KG1 (cell line): ENCODE data around the gene KRTAP1-5.
"Not testable (repeated sequence)": the region's sequence is repeated elsewhere in the genome, so short reads cannot be mapped to it uniquely, and the experiment has no call there.

Source experiments
- DNase-seq: peaks from one replicate; lab custom pipeline; 2025; lab: John Stamatoyannopoulos, UW

The KRTAP1-5 gene

DNA sequence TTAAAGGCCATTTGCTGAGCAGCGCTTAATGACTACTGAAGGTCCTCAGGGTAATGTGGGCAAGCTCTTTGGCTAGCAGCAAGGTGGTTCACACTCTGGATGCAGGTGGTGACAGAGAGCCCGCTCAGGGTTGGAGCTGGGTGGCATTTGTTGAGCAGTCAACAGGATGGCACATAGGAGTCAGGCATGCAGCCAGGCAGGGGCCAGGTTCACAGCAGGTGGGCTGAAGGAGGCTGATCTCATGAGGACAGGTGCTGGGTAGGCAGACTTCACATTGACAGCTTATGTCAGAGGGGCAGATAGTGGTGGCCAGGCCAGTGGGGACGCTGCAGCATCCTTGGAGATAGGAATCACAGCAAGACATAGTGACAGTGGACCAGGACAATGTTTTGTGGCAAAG is 22.6 kb downstream of the KRTAP1-5 start:
- no peak for DNase-seq

DNA sequence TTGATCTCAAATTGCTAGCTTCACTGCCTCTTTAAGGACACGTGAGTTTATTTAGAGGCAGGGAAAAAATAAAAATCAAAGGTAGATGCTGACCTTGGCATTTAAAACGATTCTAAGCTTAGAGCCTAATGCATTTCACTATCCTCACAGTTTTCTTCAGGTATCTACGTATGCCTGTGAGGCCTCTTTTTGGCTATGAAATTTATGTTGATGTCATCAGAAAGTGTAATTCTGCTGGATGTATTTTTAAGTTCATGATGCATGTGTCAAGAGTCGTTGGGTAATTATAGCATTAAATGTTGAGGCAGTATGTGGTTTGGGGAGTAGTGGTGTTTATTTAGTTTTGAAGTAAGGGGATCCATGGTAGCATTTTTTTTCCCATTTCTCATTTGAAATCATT is 23.1 kb downstream of the KRTAP1-5 start:
- DNase-seq = no peak

DNA sequence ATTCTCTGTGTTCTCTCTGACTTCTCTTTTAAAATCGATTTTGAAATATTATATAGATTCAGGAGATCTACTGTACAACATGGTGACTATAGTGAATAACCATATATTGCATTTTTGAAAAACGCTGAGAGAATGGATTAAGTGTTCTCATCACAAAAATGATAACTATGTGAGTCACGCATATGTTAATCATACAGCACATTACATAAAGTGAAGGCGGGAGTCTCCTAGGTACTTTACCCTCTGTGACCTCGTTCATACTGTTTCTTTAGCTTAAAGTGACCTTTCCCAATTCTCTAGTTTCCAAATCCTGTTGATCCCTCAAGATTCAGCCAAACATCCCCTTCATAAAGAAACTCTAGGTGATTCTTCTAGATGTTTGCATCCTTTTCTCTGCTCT is 24.2 kb downstream of the KRTAP1-5 start:
- DNase-seq = no peak

DNA sequence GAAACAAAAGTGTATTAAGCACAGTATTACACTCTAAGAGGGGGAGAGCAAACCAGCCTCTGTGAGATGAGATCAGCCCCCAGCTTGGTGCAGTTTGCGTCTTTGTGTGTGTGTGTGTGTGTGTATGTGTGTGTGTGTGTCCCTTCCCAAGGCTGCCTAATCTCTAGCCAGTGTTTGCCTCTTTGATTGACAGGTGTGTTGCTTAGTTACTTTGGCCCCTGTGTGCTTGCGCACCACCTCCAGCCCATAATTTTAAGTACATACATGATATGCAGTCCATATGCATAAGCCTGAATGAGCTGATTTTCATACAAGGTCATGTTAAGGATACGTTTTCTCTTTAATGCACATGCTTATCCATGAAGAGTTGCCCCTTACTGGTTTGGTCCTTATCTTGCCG is 25.2 kb downstream of the KRTAP1-5 start:
- DNase-seq = no peak

DNA sequence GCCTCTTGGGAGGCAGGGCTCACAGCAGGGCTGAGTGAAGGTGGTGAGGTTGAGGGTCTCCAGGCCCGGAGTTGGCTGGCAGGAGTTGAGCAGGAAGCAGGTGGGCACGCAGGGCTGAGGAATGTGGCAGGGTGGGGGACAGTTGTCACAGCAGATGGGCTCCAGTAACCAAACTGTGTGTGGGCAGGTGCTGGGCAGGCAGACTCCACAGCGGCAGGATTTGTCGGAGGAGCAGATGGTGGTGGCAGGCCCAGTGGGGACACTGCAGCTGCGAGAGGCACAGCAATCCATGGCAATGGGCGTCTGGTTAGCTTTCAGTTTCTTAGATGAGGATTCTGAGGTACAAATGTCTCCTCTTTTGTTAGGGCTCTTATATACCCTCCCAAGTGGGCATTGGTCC is 27.4 kb downstream of the KRTAP1-5 start, which contains the start of gene KRTAP3-2:
Gene KRTAP3-2, minus strand, starts transcription at position 344 of the 400 bp plus-strand sequence. Its CDS starts 53 bp downstream, at position 291.
- DNase-seq = not testable (repeated sequence)

DNA sequence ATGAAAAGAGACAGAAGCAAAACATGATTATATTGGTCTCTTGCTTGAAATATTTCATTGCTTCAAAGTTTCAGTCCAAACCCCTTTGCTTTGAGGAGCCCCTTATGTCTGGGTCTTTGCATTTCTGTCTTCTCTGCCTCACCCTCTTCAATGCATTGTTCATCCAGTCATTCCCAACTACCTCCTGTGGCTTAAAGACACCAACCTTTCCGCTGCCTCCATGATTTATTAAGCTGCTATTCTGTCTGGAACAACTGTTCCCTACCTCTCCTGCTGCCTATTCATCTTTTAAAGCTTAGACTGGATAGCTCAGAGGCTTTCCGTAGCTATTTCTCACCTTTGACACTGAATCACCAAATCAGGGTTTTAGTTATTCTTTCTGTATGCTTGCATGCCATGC is 29.6 kb downstream of the KRTAP1-5 start:
- no peak for DNase-seq

DNA sequence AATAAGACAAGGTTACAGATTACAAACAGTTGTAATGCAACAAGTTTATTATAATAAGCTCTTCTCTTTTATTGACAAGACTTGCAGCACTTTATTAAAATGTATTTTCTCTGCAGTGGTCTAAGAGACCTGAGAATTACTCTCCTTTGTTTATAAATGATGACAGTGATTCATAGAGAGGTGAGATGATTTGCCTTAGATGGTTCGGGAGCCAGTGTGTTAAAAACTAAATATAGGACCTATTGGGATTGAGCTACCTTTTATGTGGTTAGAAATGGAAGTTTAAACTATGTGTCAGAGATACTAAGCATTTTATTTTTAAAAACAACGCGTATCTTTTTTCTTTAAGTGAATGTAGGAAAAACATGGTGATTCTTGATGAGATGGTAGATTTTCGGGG is 30.2 kb downstream of the KRTAP1-5 start:
- no peak for DNase-seq

DNA sequence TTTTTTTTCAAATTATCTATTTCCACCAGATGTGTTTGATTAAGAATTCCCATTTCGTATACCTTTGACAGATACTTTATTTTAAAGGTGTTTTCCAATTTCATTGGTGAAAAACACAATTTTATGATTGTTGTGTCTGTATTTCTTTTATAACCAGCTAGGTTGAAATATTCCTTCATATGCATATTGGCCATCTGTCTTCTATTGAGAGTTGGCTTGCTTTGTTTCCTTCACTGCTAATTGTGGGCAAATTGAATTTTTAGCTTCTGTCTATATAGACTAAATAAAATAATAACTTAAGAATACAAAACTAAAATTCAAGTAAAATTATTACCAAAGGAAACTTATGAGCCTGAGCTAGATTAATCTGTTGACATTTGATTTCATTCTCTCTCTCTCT is 31.9 kb downstream of the KRTAP1-5 start:
- no peak for DNase-seq

DNA sequence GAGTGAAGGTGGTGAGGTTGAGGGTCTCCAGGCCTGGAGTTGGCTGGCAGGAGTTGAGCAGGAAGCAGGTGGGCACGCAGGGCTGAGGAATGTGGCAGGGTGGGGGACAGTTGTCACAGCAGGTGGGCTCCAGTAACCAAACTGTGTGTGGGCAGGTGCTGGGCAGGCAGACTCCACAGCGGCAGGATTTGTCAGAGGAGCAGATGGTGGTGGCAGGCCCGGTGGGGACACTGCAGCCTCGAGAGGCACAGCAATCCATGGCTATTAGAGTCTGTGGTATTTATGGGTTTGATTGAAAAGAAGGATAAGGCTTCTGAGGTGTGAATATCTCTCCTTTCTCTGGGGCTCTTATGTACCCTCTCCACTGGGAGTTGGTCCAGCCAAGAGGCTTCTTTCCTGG is 33.2 kb downstream of the KRTAP1-5 start, which contains the start of gene KRTAP3-3:
Gene KRTAP3-3, minus strand, starts transcription at position 326 of the 400 bp plus-strand sequence. Its CDS starts 67 bp downstream, at position 259.
- DNase-seq = no peak

DNA sequence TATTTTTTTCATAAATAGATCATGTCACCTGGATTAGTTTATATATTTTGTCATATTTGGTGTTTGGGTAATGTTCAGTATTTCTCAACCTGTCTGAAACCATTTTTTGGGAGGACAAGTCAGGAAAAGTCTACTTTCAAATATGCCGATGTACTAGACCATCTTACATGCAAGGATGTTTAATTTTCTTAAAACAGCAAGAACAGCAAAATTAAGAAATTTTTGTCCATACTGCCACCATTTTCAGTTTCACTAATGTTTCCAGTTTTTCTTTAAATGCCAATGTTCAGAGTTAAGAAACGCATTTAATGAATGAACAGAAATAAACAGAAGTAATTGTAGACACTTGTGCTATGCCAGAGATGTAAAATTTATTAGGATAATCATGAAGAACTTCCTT is 33.9 kb downstream of the KRTAP1-5 start:
- DNase-seq = no peak

DNA sequence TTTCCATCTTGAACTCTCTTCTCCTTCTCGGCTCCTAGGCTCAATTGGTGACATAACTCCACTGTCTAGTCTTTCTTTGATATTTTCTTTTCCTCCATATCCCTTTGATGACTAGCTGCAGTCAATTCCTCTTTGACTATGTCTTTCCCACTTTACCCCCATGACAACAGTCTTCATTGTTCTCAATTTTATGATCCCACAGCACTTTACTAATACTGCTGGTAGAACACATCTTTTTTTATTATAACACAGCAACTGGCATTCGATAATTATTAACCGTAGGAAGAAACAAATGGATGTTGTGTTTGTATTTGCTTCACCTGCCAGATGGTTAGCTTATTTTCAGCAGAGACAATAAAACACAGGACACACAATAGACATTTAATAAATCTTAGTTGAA is 34.3 kb downstream of the KRTAP1-5 start:
- DNase-seq = no peak

DNA sequence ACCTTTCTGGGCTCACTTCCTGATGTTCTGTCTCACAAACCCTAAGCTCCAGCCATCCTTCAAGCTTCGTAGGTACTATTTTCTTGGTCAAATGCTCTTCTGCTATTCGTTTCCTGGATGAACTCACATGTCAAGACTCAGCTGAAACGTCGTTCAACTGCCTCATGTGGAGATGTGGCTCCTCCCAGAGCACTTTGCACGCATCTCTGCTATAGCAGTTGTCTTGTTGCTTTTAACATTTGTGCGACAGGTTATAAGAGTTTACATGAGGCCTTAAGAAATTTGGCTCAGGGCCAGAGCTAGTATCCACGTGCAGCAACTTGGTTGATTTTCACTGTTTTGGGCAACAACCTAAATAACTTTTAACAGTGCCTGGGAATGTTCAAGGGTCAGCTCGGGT is 40.1 kb downstream of the KRTAP1-5 start:
- no peak for DNase-seq

DNA sequence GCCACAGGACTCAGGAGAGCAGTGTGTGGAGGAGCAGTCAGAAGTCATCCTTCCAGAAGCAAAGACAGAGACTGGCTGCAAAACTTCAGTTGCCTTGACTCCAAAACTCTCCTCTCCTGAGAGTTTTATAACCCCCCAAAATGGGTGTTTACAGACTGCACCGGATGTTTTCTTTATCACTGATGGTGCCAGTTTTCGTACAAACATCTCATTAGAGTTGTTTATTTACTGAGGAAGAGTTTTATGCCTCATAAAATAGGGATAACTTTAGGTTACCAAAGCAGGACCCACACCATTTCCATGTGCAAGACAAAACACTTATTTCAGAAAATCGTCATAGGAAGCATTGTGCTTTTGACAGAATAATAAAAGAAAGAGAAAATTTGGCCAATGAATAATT is 42.8 kb downstream of the KRTAP1-5 start, which contains the start of gene KRT40:
Gene KRT40, minus strand, starts transcription at position 101 of the 400 bp plus-strand sequence. Its CDS starts 53 bp downstream, at position 48.
- no peak for DNase-seq

DNA sequence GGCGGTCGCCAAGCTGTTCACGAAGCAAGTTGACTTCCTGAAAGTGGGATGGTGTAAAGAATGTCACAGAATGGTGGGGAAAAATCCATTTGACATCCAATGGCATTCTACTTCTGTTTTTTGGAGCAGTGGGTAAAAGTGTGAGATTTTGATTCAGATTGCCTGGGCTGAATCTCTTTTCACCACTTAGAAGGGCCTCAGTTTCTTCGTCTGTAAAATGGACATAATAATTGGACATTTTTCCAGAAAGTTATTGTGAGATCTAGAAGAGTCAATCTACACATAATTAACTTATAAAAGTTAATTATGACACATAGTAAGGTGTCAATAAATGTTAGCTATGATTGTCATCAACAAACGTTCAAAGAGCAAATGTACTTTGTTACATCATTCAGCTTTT is 45.9 kb downstream of the KRTAP1-5 start:
- DNase-seq = no peak

DNA sequence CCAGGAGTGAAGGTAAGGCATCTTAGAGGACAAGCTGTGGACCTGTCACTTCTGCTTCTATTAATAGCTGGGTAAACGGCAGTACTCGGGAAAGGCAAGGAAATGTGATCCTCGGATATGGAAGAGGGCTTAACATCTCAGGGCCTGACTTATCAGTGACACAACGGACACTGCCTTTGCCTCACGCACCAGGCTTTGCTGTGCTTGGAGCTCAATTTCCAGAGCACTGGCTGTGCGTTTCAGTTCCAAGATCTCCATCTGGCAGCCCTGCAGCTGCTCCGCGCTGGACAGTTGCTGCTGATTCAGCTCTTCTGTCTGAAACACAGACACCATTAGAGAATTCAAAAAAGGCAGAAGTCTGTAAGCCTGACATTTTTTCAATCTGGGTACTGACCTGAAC is 46.4 kb downstream of the KRTAP1-5 start:
- DNase-seq = no peak

DNA sequence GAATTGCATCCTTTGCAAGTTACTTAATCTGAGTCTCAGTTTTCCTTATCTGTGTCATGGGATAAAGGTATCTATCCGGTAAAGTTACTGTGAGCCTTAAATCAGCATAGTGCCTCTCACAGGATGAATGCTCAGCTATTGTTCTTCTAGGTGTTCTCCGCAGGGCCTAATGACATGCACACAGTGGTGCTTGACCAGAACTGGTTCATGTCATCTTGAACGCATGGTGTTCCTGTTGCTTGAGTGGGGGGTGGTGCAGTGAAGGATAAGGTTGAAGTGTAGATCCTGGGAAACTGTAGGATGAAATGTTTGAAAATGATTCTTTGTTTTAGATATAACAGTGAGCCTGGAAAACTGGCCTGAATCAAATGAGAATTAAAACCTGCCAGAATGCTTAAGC is 46.9 kb downstream of the KRTAP1-5 start:
- no peak for DNase-seq

DNA sequence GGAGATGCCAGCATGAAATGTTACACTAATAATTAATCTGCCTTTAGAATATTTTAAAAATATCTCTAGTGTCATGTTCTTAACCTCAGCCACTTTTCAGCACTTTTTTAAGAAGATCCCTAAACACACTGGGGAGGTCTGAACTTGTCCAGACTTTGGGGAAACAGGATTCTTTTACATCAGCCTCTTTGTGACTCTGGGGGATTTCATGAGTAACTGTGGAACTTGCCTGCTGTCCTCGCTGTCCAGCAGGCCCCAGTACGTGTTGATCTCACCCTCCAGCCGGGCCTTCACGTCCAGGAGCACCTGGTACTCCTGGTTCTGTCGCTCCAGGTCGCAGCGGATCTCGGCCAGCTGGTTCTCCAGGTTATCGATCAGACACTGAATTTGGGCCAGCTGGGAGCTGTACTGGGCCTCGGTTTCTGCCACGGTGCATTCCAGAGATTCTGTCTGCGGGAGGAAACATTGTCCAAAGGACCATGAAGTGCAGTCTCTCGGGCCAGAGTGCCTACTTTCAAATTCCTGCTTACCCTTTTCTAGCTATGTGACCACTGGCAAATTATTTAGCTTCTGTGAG is 48.3 kb downstream of the KRTAP1-5 start:
- DNase-seq = no peak
